Mammary epithelial cell (primary cell): ENCODE measurements around the gene GUCD1.
A peak's percentile ranks its signal among the peaks of the same experiment; 100 is the strongest.

Source experiments
- CTCF ChIP-seq, 2 donors: IDR thresholded peaks in 1 of 2; conservative IDR thresholded peaks in 1 of 2; 2 replicates each; pipeline ENCODE4 v1.5.1; 2011 to 2012; ENCODE audit warnings: inconsistent platforms in 2 of 2, low read length in 2 of 2, mild to moderate bottlenecking in 2 of 2, control low read depth in 1 of 2, low read depth in 1 of 2; ENCODE audit not compliant: insufficient read depth in 1 of 2; ENCODE audit errors: extremely low read depth in 1 of 2
- EZH2 ChIP-seq: IDR thresholded peaks from 2 replicates; pipeline ENCODE4 v1.6.1; 2012; ENCODE audit warnings: low read length, inconsistent platforms, borderline replicate concordance

GRCh38 chr22:24516301-24516737, 38.6 kb downstream of the GUCD1 start:
- no peak for TF ChIP-seq EZH2
- peak in 1 of 2 donors; percentile 2 for TF ChIP-seq CTCF (conservative IDR thresholded peaks at IDR 0.05 in 1 of 2, IDR thresholded peaks at IDR 0.05 in 1 of 2; ENCODE audit: extremely low read depth in 1 of 2, insufficient read depth in 1 of 2, low read depth in 1 of 2, low read length in 2 of 2)
